Stimulated activated CD4-positive, alpha-beta T cell treated with anti-CD3 and anti-CD28 coated beads, Interleukin-4, amount 100 ng/mL, for 48 hours (primary cell): ENCODE results near the gene SH3TC1.
A peak's percentile ranks its signal among the peaks of the same experiment; 100 is the strongest.

ENCODE experiments used
- DNase-seq, 2 donors: peaks; one replicate each; pipeline ENCODE4 v3.0.0-alpha.2; 2020; ENCODE audit warnings: low read depth in 2 of 2

The SH3TC1 gene

GRCh38 chr4:8198906-8199593, at the start of gene SH3TC1:
Gene SH3TC1 (plus strand): TSS chr4:8199290. CDS start chr4:8205195, 5,905 bp downstream.
- DNase-seq, result peak; percentile 40 to 57

- no peak for DNase-seq
These were observed 49.4 kb upstream of the SH3TC1 start for GRCh38 chr4:8149664-8150063.

GRCh38 chr4:8150152-8151090, 48.7 kb upstream of the SH3TC1 start:
- DNase-seq, result no peak

- no peak for DNase-seq
These were observed 47.9 kb upstream of the SH3TC1 start for GRCh38 chr4:8151165-8151650.

GRCh38 chr4:8152090-8152864, 46.8 kb upstream of the SH3TC1 start:
- DNase-seq, result no peak

GRCh38 chr4:8152865-8153257, 46.2 kb upstream of the SH3TC1 start:
- no peak for DNase-seq

- DNase-seq, result no peak
These were observed 45.6 kb upstream of the SH3TC1 start for GRCh38 chr4:8153441-8153840.

- no peak for DNase-seq
These were observed 44.0 kb upstream of the SH3TC1 start for GRCh38 chr4:8155048-8155447.

- no peak for DNase-seq
These were observed 43.2 kb upstream of the SH3TC1 start for GRCh38 chr4:8155660-8156421.

GRCh38 chr4:8156617-8157016, 42.5 kb upstream of the SH3TC1 start:
- no peak for DNase-seq

- DNase-seq, result no peak
These were observed 41.6 kb upstream of the SH3TC1 start for GRCh38 chr4:8157496-8157895.

- DNase-seq, result no peak
These were observed 41.0 kb upstream of the SH3TC1 start for GRCh38 chr4:8157944-8158709.

- DNase-seq, result peak; percentile 97
These were observed 40.2 kb upstream of the SH3TC1 start, which contains the start of gene ABLIM2 for GRCh38 chr4:8158710-8159536. Gene ABLIM2 (minus strand): TSS chr4:8158813. CDS start chr4:8158689, 124 bp downstream.

GRCh38 chr4:8159537-8160232, 39.4 kb upstream of the SH3TC1 start:
- no peak for DNase-seq

GRCh38 chr4:8160233-8160560, 38.9 kb upstream of the SH3TC1 start:
- no peak for DNase-seq

GRCh38 chr4:8160572-8160971, 38.5 kb upstream of the SH3TC1 start:
- DNase-seq, result no peak

GRCh38 chr4:8162625-8163024, 36.5 kb upstream of the SH3TC1 start:
- DNase-seq, result no peak

GRCh38 chr4:8163026-8163425, 36.1 kb upstream of the SH3TC1 start:
- no peak for DNase-seq
